ENCODE data around the gene BAZ1B.

GRCh38 chr7:73442903-73443500 is 79.1 kb downstream of the BAZ1B start:
- TF ChIP-seq POLR2AphosphoS5 (IDR thresholded peaks at IDR 0.05) (no peak), CTCF (IDR thresholded peaks at IDR 0.05) (no peak)

All from stomach (tissue), 4 donors.